ENCODE measurements around the gene MPO.

DNA sequence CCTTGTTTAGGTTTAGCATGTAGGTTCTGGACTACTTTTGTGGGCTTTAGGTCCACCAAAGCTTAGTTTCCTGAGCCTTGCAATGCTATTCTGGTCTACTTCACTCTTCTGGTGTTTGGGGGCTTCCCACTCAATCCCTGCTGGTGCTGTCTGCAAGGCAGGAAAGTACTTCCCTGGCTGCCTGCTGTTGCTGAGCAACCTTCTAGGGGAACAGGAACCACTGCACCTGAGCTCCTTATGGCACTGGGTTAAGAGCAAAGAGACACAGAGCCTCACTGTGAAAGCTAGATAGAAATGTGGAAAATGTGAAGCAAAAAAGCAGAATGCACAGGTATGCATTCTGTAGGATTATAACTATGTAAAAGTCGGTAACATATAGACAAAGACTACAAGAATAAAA is 17.0 kb downstream of the MPO start:
- TF ChIP-seq EZH2 (IDR thresholded peaks at IDR 0.05; ENCODE audit: borderline replicate concordance), result no peak
- TF ChIP-seq, protein P1, sequence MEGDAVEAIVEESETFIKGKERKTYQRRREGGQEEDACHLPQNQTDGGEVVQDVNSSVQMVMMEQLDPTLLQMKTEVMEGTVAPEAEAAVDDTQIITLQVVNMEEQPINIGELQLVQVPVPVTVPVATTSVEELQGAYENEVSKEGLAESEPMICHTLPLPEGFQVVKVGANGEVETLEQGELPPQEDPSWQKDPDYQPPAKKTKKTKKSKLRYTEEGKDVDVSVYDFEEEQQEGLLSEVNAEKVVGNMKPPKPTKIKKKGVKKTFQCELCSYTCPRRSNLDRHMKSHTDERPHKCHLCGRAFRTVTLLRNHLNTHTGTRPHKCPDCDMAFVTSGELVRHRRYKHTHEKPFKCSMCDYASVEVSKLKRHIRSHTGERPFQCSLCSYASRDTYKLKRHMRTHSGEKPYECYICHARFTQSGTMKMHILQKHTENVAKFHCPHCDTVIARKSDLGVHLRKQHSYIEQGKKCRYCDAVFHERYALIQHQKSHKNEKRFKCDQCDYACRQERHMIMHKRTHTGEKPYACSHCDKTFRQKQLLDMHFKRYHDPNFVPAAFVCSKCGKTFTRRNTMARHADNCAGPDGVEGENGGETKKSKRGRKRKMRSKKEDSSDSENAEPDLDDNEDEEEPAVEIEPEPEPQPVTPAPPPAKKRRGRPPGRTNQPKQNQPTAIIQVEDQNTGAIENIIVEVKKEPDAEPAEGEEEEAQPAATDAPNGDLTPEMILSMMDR (IDR thresholded peaks at IDR 0.05; ENCODE audit: poor library complexity), result no peak
- no peak for TF ChIP-seq EZH2phosphoT487 (IDR thresholded peaks at IDR 0.05; ENCODE audit: low read depth, severe bottlenecking, unreplicated experiment)

All from hepatocyte (in vitro differentiated cells).